Medulla oblongata (tissue), 1 donor: ENCODE results near the gene KLHL29.

Source experiments
- DNase-seq: peaks from one replicate; pipeline ENCODE4 v3.0.0-alpha.2; 2015; ENCODE audit errors: extremely low spot score

Gene KLHL29

GRCh38 chr2:23394700-23395099, 9.7 kb downstream of the KLHL29 start:
- DNase-seq, result no peak

GRCh38 chr2:23397478-23397877, 12.5 kb downstream of the KLHL29 start:
- DNase-seq, result no peak

GRCh38 chr2:23399674-23400261, 14.8 kb downstream of the KLHL29 start:
- no peak for DNase-seq

- DNase-seq, result no peak
Observed at GRCh38 chr2:23400703-23401102, 15.7 kb downstream of the KLHL29 start.

GRCh38 chr2:23401427-23402204, 16.6 kb downstream of the KLHL29 start:
- no peak for DNase-seq

GRCh38 chr2:23402205-23402740, 17.3 kb downstream of the KLHL29 start:
- no peak for DNase-seq

- DNase-seq, result peak; percentile 76
Observed at GRCh38 chr2:23404426-23404825, 19.4 kb downstream of the KLHL29 start.

- DNase-seq, result no peak
Observed at GRCh38 chr2:23409248-23409647, 24.3 kb downstream of the KLHL29 start.

GRCh38 chr2:23410596-23410995, 25.6 kb downstream of the KLHL29 start:
- DNase-seq, result no peak

GRCh38 chr2:23411752-23412431, 26.9 kb downstream of the KLHL29 start:
- DNase-seq, result no peak

GRCh38 chr2:23412556-23413155, 27.7 kb downstream of the KLHL29 start:
- no peak for DNase-seq

GRCh38 chr2:23413641-23414040, 28.7 kb downstream of the KLHL29 start:
- no peak for DNase-seq

- no peak for DNase-seq
Observed at GRCh38 chr2:23414106-23414505, 29.1 kb downstream of the KLHL29 start.

- no peak for DNase-seq
Observed at GRCh38 chr2:23414871-23415270, 29.9 kb downstream of the KLHL29 start.

GRCh38 chr2:23417310-23417709, 32.3 kb downstream of the KLHL29 start:
- no peak for DNase-seq

GRCh38 chr2:23418056-23418455, 33.1 kb downstream of the KLHL29 start:
- no peak for DNase-seq

GRCh38 chr2:23418461-23418911, 33.5 kb downstream of the KLHL29 start:
- DNase-seq, result no peak

GRCh38 chr2:23419171-23420090, 34.5 kb downstream of the KLHL29 start:
- no peak for DNase-seq

- no peak for DNase-seq
Observed at GRCh38 chr2:23420091-23420839, 35.3 kb downstream of the KLHL29 start.

GRCh38 chr2:23420840-23421476, 36.0 kb downstream of the KLHL29 start:
- DNase-seq, result no peak
